HUDEP-2 (cell line): ENCODE measurements around the gene ARHGAP15.
"Not testable (repeated sequence)": the region's sequence is repeated elsewhere in the genome, so short reads cannot be mapped to it uniquely, and the experiment has no call there.

ENCODE experiments used
- DNase-seq, 76 experiments: peaks; one replicate each; lab custom pipeline; 2025; ENCODE audit not compliant: unreplicated experiment in 76 of 76; lab: John Stamatoyannopoulos, UW

The ARHGAP15 gene

GRCh38 chr2:143514413-143514812, 385.2 kb downstream of the ARHGAP15 start:
- DNase-seq = no peak

GRCh38 chr2:143515318-143515717, 386.1 kb downstream of the ARHGAP15 start:
- no peak for DNase-seq

- no peak for DNase-seq
Measured at GRCh38 chr2:143519521-143519920, 390.3 kb downstream of the ARHGAP15 start.

GRCh38 chr2:143521396-143521795, 392.2 kb downstream of the ARHGAP15 start:
- no peak for DNase-seq

- DNase-seq = no peak
Measured at GRCh38 chr2:143522699-143523098, 393.5 kb downstream of the ARHGAP15 start.

GRCh38 chr2:143524119-143524553, 394.9 kb downstream of the ARHGAP15 start:
- DNase-seq = no peak

- DNase-seq = no peak
Measured at GRCh38 chr2:143524559-143525401, 395.6 kb downstream of the ARHGAP15 start.

GRCh38 chr2:143525402-143525860, 396.2 kb downstream of the ARHGAP15 start:
- DNase-seq = no peak

- no peak for DNase-seq
Measured at GRCh38 chr2:143526498-143526897, 397.3 kb downstream of the ARHGAP15 start.

GRCh38 chr2:143528021-143528420, 398.8 kb downstream of the ARHGAP15 start:
- no peak for DNase-seq

GRCh38 chr2:143529118-143529720, 400.0 kb downstream of the ARHGAP15 start:
- DNase-seq = no peak

- DNase-seq = no peak
Measured at GRCh38 chr2:143530758-143531157, 401.5 kb downstream of the ARHGAP15 start.

GRCh38 chr2:143532061-143532460, 402.8 kb downstream of the ARHGAP15 start:
- no peak for DNase-seq

- no peak for DNase-seq
Measured at GRCh38 chr2:143533846-143534245, 404.6 kb downstream of the ARHGAP15 start.

GRCh38 chr2:143535802-143536201, 406.6 kb downstream of the ARHGAP15 start:
- no peak for DNase-seq

- not testable (repeated sequence) for DNase-seq
Measured at GRCh38 chr2:143541899-143542298, 412.7 kb downstream of the ARHGAP15 start.

- no peak for DNase-seq
Measured at GRCh38 chr2:143545059-143545948, 416.1 kb downstream of the ARHGAP15 start.

- no peak for DNase-seq
Measured at GRCh38 chr2:143545949-143546255, 416.7 kb downstream of the ARHGAP15 start.

- no peak for DNase-seq
Measured at GRCh38 chr2:143548032-143548431, 418.8 kb downstream of the ARHGAP15 start.

- DNase-seq = no peak
Measured at GRCh38 chr2:143550500-143550899, 421.3 kb downstream of the ARHGAP15 start.

- DNase-seq = no peak
Measured at GRCh38 chr2:143551971-143552650, 422.9 kb downstream of the ARHGAP15 start.
